Ovary (tissue), 9 donors: ENCODE measurements around the gene RGPD3. TPM values are rescaled to one million over a fixed set of nuclear protein-coding genes. Genes with fewer than 3 reads are reported as not detected.
"Not testable (repeated sequence)": the region's sequence is repeated elsewhere in the genome, so short reads cannot be mapped to it uniquely, and the experiment has no call there.

Experiments
- DNase-seq, 5 donors: peaks; one replicate each; pipeline ENCODE4 v3.0.0-alpha.2; 2019 to 2020
- H3K27ac ChIP-seq, 2 donors: fragments of 200-600 bp; one replicate each; pipeline versions ENCODE4 v1.5.1 to v1.8.0; 2019 to 2022
- H3K27me3 ChIP-seq: fragments of 200-600 bp; one replicate; pipeline ENCODE4 v1.8.0; 2022
- H3K36me3 ChIP-seq: fragments of 200-600 bp; sonication (generic); one replicate; pipeline ENCODE4 v1.5.1; 2019
- H3K4me1 ChIP-seq: one replicate; pipeline ENCODE4 v1.8.1; 2013; ENCODE audit warnings: mild to moderate bottlenecking, moderate library complexity; ENCODE audit not compliant: insufficient read depth
- H3K4me3 ChIP-seq: fragments of 200-600 bp; sonication (generic); one replicate; pipeline ENCODE4 v1.5.1; 2017
- H3K9me3 ChIP-seq, 2 donors: fragments of 200-600 bp in 1 of 2; sonication (generic) in 1 of 2; one replicate each; pipeline versions ENCODE4 v1.5.1 to v1.8.1; 2013 to 2019; ENCODE audit warnings: mild to moderate bottlenecking in 1 of 2, moderate library complexity in 1 of 2
- WGBS, 3 donors: extraction: QIAGEN DNeasy Blood & Tissue Kit in 1 of 3; methylation state at CpG; one replicate each; pipeline versions ENCODE4 v1.1.5 to v1.1.7; 2013 to 2017; 5-methylcytosine and 5-hydroxymethylcytosine counted together
- intact Hi-C, 4 donors: fragments of 100-400 bp; cut with DNase I; formaldehyde crosslinking; loops; one replicate each; pipeline versions ENCODE4 v1.11.0 to v1.15.1; 2022 to 2023
- polyA plus RNA-seq, 2 donors: library from polyadenylated mRNA; stranded (reverse); fragments of 200-250 nt in 1 of 2; fragments of 350-450 nt in 1 of 2; fragmentation: Illumina TruSeq in 1 of 2; extraction: RNeasy Lipid Tissue Mini Kit (QIAGEN cat#74804) in 1 of 2; gene quantifications; one replicate each; pipeline ENCODE4 v1.2.3, GENCODE V29; 2013 to 2014
- total RNA-seq, 7 donors: library from RNA; depleted of rRNA in 2 of 7; stranded (reverse); fragments of >200 nt in 2 of 7; fragmentation: NEBNext Ultra II Directional in 3 of 7; extraction: Animal tissue kit (Norgen Biotek cat#: 25700) in 3 of 7; gene quantifications; one replicate each; pipeline versions ENCODE4 v1.1.0 to v1.2.4, GENCODE V29; 2016 to 2023
- donor health status: DM: no; HTN: no; CAD: no; lungs with moderate emphysema.
- donor health status: DM: no; HTN: no; CAD: no.
- donor health status: Bipolar disorder and iron deficiency.
- donor health status: DM: yes; HTN: yes; CAD: no.
- donor health status: DM: no; HTN: no; CAD: no.
- donor health status: DM: yes; HTN: yes; CAD: no.

RGPD3 gene
- total and polyA plus RNA-seq, 9 donors, result 0.08 to 0.80 (median 0.15) TPM

DNA sequence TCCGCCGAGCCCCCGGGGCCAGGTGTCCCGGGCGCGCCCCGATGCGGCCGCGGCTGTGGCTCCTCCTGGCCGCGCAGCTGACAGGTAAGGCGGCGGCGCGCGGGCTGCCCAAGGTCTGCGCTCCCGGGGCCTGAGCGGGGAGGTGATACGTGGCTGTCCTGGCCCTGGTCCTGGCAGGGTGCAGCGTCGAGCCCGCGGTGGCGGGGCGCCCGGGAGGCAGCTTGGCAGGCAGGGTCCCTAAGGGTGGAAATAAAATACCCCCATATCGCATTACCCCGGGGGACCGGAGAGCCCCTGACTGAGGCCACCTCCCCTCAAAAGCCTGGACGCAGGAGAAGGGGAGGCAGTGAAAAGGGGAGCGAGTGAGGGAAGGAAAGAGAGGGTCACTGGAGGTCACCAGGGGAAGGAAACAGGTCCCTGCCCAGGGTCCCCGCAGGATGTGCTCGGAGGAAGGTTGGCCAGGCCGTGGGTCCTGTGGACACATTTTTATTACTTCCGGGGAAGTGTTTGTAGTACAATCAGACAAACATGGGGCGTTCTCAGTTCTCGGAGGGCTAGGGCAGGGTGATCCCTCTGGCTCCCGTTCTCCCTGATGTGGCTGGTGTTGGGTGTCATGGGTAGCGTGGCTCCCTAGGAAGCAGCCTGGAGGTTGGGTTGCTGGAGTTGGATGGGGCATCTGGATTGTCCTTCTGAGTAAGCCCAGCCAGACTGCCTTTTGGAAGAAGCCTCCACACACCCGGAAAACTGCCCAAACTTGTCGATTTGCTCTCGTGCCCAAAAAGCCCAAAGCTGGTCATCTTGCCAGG, 19.4 kb upstream of the RGPD3 start:
- 29 to 45% (median 39%) methylated on average over 25 to 44 of the region's 44 CpGs for WGBS, 3 donors
- DNase-seq, H3K9me3 ChIP-seq, intact Hi-C loops, H3K36me3 ChIP-seq, H3K27ac ChIP-seq, H3K4me3 ChIP-seq, H3K27me3 ChIP-seq, H3K4me1 ChIP-seq: not testable (repeated sequence)

DNA sequence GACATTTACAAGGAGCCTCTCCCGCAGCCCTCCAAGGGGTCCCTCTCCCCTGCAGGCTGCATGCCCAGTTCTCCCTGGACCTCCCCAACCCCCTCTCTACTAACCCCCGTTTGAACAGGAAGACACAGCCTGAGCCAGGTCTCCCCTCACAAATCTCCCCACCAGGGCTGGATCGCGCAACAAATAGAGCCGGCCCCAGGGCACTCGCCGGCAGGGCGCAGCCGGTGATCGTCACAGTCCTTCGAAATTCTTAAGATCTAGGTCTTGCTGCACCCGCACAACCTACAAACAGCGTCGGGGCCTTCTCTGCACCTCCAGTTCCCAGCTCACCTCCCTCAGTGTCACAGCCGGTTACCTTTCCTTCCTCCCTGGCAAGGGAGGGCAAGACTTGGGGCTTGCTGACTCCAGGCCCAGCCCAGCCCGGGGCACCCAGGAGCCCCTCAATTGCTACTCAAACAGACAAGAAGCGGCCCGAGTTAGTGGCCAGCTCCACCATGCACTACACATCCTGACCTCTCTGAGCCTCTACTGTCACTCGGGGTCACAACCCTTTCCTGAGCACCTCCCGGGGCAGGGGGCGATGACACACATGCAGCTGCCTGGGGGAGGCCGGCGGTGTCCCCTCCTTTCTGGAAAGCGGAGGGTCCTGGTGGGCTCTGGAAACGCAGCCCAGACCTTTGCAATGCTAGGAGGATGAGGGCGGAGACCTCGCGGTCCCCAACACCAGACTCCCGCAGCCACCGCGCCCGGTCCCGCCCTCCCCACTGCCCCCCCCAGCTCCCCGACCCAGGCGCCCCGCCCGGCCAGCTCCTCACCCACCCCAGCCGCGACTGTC, 18.6 kb upstream of the RGPD3 start, which contains the start of gene CD8B2:
Gene CD8B2, plus strand, starts transcription at position 814 of the 835 bp plus-strand sequence. CDS start 63 bp downstream, outside the sequence.
- H3K4me1 ChIP-seq, result not testable (repeated sequence)

DNA sequence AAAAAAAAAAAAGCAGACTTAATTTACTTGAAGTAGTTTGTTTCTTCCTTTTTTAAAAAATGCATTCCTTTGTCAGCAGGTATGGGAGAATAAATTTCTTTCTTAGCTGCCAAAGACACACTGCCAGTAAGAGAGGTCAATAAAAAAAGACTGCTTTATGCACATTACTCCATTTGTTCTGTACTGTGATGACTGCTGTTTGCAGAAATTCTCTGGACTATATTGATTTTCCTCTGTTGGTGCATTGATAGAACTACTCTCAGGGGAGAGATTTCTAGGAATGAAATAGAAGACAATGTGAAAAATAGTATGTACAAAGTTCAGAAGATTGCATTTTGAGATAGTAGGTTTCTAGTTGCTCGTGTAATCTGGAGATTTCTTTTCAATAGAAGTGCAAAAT, 11.3 kb upstream of the RGPD3 start:
- H3K4me1 ChIP-seq, H3K27ac ChIP-seq, DNase-seq, H3K36me3 ChIP-seq, intact Hi-C loops, H3K4me3 ChIP-seq, H3K9me3 ChIP-seq, H3K27me3 ChIP-seq: not testable (repeated sequence)
- WGBS, 3 donors, result 100% methylated on average over 1 of the region's 1 CpG; no CpG with 5 or more reads in 2 of the 3 donors

More for the DNA sequence above, 18.6 kb upstream of the RGPD3 start, which contains the start of gene CD8B2:
- intact Hi-C loops, H3K36me3 ChIP-seq, DNase-seq, H3K27ac ChIP-seq, H3K27me3 ChIP-seq, H3K9me3 ChIP-seq, H3K4me3 ChIP-seq: not testable (repeated sequence)
- 21 to 28% (median 27%) methylated on average over 8 to 31 of the region's 39 CpGs for whole genome bisulfite sequencing, 3 donors

DNA sequence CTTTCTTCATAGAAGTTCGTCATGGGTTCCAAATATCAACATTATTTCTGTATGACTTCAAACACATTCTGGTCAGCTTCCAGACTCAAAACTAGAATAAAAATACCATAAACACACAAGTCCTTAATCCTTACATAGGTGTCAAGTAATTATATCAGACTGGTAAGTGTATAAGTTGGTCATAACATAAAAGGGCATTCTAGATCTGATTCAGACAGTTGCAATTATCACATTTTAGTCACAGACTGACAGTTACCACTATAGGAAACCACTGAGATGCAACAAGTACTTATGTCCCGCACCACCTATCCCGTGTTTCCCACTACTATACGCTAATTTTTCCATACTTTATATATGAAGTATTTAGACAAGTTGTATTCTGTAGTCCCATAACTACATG, 9.4 kb upstream of the RGPD3 start:
- H3K4me1 ChIP-seq, DNase-seq, H3K36me3 ChIP-seq, H3K4me3 ChIP-seq, H3K27ac ChIP-seq, H3K27me3 ChIP-seq, H3K9me3 ChIP-seq, intact Hi-C loops: not testable (repeated sequence)
- WGBS, 3 donors, result 68 to 92% (median 91%) methylated on average over 1 to 4 of the region's 4 CpGs

DNA sequence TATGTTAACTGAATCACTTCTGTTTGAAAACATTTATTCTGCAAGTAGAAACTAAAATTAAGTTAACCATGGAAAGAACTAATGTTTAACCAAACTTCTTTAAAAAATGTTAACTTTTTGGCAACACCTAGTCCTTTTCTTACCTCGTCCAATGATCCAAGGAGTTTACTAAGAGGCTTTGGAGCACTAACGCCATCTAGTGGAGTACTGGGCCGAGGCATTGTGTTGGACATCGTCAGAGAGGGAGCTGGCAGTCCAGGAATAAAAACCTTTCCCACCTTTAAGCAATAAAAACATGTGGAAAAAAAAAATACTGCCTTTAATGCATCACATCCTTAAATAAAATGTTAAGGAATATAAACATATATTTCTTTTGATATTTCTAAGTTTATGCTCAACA, 2.4 kb upstream of the RGPD3 start:
- H3K9me3 ChIP-seq, intact Hi-C loops, H3K27me3 ChIP-seq, H3K36me3 ChIP-seq, H3K27ac ChIP-seq, H3K4me1 ChIP-seq, H3K4me3 ChIP-seq: not testable (repeated sequence)
- 0 to 1% (median 0%) methylated on average over 4 of the region's 4 CpGs for WGBS, 3 donors
- peak; percentile 28 to 64 (median 57) for DNase-seq

DNA sequence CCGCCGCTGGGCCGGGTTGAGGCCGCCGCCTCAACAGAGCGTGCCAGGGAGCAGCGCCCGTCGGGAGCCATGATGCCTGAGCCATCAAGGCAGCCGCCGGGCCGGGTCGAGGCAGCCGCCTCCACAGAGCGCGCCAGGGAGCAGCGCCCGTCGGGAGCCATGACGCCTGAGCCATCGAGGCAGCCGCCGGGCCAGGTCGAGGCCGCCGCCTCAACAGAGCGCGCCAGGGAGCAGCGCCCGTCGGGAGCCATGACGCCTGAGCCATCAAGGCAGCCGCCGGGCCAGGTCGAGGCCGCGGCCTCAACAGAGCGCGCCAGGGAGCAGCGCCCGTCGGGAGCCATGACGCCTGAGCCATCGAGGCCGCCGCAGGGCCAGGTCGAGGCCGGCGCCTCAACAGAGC, 697 bp downstream of the RGPD3 start:
- H3K9me3 ChIP-seq, H3K36me3 ChIP-seq, H3K27ac ChIP-seq, H3K4me1 ChIP-seq, DNase-seq, H3K4me3 ChIP-seq, H3K27me3 ChIP-seq, intact Hi-C loops: not testable (repeated sequence)
- 95 to 96% (median 96%) methylated on average over 43 to 48 of the region's 49 CpGs for WGBS, 3 donors

GRCh38 chr2:106461882-106462281, 6.3 kb downstream of the RGPD3 start:
- H3K27ac ChIP-seq, intact Hi-C loops, H3K27me3 ChIP-seq, H3K36me3 ChIP-seq, H3K4me1 ChIP-seq, H3K9me3 ChIP-seq, DNase-seq, H3K4me3 ChIP-seq: not testable (repeated sequence)
- 70 to 89% (median 75%) methylated on average over 4 to 10 of the region's 10 CpGs for WGBS, 3 donors

DNA sequence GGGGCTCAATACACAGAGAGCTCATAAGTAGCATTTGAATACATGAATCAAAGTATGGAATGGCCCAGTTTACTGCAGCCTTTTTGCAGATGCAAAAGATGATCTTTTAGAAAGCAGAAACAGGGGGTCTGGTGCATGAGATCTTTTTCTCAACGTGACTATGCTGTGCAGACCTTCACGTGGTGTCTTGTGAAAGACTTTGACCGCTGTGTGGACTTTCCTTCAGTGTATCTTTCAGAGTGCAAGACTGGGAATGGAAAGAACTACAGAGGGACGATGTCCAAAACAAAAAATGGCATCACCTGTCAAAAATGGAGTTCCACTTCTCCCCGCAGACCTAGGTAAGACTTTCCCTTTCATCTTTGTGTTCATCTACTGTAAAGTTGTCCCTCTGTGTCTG, 77.5 kb downstream of the RGPD3 start:
- not testable (repeated sequence) for DNase-seq, H3K27me3 ChIP-seq

GRCh38 chr2:106388814-106389410, 79.3 kb downstream of the RGPD3 start:
- 81 to 87% (median 83%) methylated on average over 6 to 7 of the region's 7 CpGs for WGBS, 3 donors
- H3K4me1 ChIP-seq, H3K27me3 ChIP-seq, DNase-seq, H3K27ac ChIP-seq, H3K4me3 ChIP-seq, intact Hi-C loops, H3K36me3 ChIP-seq, H3K9me3 ChIP-seq: not testable (repeated sequence)

More for the DNA sequence above, 77.5 kb downstream of the RGPD3 start:
- H3K4me1 ChIP-seq, H3K36me3 ChIP-seq, intact Hi-C loops, H3K4me3 ChIP-seq, H3K9me3 ChIP-seq, H3K27ac ChIP-seq: not testable (repeated sequence)
- WGBS, 3 donors, result 69 to 96% (median 73%) methylated on average over 5 of the region's 5 CpGs

GRCh38 chr2:106384548-106384947, 83.7 kb downstream of the RGPD3 start:
- H3K36me3 ChIP-seq, H3K9me3 ChIP-seq, H3K27me3 ChIP-seq, H3K4me1 ChIP-seq, H3K4me3 ChIP-seq, DNase-seq, intact Hi-C loops, H3K27ac ChIP-seq: not testable (repeated sequence)
- 86 to 93% (median 88%) methylated on average over 8 of the region's 8 CpGs for WGBS, 3 donors

DNA sequence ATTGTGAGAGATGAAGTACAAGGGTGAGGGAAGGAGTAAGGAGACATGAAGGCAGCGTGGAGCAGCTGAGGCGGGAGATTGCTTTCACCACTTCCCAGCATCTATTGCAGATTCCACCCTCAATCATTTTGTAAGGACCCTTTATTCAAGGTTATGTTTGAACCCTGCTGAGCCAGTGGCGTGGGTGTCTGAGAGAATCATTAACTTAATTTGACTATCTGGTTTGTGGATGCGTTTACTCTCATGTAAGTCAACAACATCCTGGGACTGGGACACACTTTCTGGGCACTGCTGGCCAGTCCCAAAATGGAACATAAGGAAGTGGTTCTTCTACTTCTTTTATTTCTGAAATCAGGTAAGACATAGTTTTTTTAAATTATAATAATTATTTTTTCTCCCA, 86.3 kb downstream of the RGPD3 start:
- H3K36me3 ChIP-seq, intact Hi-C loops, DNase-seq, H3K4me3 ChIP-seq, H3K27ac ChIP-seq, H3K27me3 ChIP-seq, H3K9me3 ChIP-seq, H3K4me1 ChIP-seq: not testable (repeated sequence)
- 91 to 94% (median 92%) methylated on average over 4 of the region's 4 CpGs for WGBS, 3 donors
